ENCODE results near the gene CCNA2.

Gene CCNA2

DNA sequence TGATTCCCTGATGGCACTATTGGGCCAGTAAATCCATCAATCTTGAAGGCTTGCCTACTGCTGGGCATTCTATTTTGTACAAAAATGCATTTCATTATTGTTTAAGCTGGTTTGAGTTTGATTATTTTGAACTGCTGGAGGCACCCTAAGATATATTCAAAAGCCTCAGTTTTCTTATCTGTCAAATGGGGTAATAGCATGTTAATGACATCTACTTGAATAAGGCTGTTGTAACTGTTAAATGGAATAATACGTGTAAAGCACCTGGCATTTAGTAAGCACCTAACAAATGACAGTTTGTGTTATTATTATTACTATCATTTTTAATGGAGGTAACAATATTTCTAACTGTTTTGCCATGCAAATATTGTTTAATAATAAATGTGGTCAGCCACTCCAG lies 51.8 kb downstream of the CCNA2 start:
- DNase-seq = no peak

DNA sequence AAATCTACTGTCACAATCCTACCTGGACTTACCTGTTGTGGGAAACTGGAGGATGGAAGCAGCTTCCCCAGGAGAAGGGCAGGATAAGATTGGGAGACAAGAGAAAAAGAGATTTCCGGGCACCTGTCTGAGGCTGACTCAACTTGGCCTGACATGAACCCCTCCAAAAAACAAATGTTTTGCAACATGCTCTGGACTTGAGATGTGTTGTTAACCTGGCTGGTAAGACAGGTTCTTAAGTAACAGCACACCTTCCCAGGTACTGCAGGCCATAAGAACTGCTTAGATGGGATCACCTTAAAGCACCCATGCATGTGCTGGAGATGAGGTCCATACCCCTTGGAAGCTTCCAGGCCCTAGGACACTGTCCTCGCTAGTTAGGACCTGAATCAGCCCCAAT lies 54.3 kb downstream of the CCNA2 start:
- DNase-seq = no peak

DNA sequence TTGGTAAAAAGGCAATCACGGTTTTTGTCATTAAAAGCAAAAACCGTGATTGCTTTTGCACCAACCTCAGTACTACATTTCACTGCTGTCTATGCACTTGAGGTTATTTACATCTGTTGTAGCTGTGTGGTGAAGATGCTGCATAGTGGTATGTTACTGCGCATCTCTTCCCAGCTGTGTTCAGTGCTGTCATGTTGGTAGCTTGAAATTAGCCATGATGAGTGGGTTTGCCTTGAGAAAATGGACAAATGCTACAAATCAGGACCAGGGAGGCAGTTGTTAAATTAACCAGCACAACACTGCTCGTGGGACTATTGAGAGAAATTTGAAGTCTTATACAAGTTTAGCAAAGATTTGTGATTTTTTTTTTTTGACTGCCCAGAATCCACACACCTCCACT lies 56.5 kb downstream of the CCNA2 start:
- no peak for DNase-seq
